Bronchial epithelial cell (primary cell): ENCODE results near the gene LIMS1. TPM values are rescaled to one million over a fixed set of nuclear protein-coding genes. Genes with fewer than 3 reads are reported as not detected.
"Not testable (repeated sequence)": the region's sequence is repeated elsewhere in the genome, so short reads cannot be mapped to it uniquely, and the experiment has no call there.

Source experiments
- DNase-seq: peaks from one replicate; pipeline ENCODE4 v3.0.0-alpha.2; 2010; ENCODE audit warnings: low read depth
- FAIRE-seq: peaks from 2 replicates; lab custom pipeline; 2011; peaks lifted over from hg19 to GRCh38; lab: Jason Lieb, UNC
- H3K27me3 ChIP-seq: 2 replicates; pipeline ENCODE4 v1.5.1; 2011; ENCODE audit warnings: low read length; ENCODE audit not compliant: control insufficient read depth, insufficient read depth
- H3K36me3 ChIP-seq: 2 replicates; pipeline ENCODE4 v1.5.1; 2011; ENCODE audit warnings: low read length; ENCODE audit not compliant: control insufficient read depth, insufficient read depth
- H3K4me3 ChIP-seq: 2 replicates; pipeline ENCODE4 v1.5.1; 2011; ENCODE audit warnings: mild to moderate bottlenecking, low read depth, low read length, control low read depth
- total RNA-seq: library from RNA; depleted of rRNA; stranded (reverse); fragments of >200 nt; gene quantifications from 2 replicates; pipeline ENCODE4 v1.2.1, GENCODE V29; 2014
- TF ChIP-seq, protein P1 (sequence below): IDR thresholded peaks from 2 replicates; pipeline ENCODE4 v1.5.1; 2011; ENCODE audit warnings: mild to moderate bottlenecking, moderate library complexity, low read length, control low read depth, inconsistent platforms; ENCODE audit not compliant: insufficient read depth, severe bottlenecking

LIMS1 gene
- total RNA-seq, 1 donor from 2014 or later, result 42.1 TPM

DNA sequence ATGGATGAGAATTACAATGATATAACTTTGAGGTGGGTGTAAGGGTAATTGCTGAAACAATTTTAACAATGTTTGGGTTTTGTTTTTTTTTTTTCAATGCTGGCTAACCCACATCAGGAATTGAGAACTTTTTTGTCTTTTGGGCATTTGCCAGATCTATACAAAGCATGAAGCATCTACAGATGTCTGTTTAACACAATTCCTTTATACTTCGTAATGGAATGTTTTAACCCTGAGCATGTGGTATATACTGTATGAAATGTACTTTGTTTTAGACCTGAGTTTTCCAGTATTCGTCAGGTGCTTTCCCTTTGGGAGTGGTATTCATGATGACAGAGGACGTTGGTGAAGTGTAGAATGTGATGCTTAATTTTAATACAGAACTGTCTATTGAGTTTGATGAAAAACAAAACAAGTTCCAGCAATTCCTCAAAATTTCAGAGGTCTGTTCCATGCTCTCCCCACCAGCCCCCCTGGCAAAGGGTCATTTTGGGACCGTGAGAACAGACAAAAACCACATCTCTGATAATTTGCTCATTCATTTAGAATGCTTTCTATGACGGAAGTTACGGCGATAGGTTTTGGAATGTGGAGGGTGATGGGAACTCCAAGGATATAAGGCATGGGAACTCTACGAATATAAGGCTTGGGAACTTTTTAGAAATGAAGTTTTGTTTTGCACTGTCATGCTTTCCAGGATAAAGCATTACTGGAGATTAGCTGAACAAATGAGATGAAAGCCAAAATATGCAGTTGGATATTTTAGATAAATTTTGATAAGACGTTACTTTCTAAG is 14.1 kb downstream of the LIMS1 start:
- no peaks in the 10 kb centered on the region for H3K27me3 ChIP-seq

GRCh38 chr2:108552566-108552965 is 18.3 kb downstream of the LIMS1 start:
- no peak for FAIRE-seq
- TF ChIP-seq, protein P1, sequence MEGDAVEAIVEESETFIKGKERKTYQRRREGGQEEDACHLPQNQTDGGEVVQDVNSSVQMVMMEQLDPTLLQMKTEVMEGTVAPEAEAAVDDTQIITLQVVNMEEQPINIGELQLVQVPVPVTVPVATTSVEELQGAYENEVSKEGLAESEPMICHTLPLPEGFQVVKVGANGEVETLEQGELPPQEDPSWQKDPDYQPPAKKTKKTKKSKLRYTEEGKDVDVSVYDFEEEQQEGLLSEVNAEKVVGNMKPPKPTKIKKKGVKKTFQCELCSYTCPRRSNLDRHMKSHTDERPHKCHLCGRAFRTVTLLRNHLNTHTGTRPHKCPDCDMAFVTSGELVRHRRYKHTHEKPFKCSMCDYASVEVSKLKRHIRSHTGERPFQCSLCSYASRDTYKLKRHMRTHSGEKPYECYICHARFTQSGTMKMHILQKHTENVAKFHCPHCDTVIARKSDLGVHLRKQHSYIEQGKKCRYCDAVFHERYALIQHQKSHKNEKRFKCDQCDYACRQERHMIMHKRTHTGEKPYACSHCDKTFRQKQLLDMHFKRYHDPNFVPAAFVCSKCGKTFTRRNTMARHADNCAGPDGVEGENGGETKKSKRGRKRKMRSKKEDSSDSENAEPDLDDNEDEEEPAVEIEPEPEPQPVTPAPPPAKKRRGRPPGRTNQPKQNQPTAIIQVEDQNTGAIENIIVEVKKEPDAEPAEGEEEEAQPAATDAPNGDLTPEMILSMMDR, result no peak
- no peaks in the 10 kb centered on the region for H3K36me3 ChIP-seq
- H3K27me3 ChIP-seq, result no peaks in the 10 kb centered on the region
- H3K4me3 ChIP-seq, result no peak overlapping the region
- no peak for DNase-seq

More for the DNA sequence above, 14.1 kb downstream of the LIMS1 start:
- H3K36me3 ChIP-seq, result no peaks in the 10 kb centered on the region
- TF ChIP-seq, protein P1, result no peak
- DNase-seq (no peak), FAIRE-seq (no peak)
- H3K4me3 ChIP-seq, result no peak overlapping the region

DNA sequence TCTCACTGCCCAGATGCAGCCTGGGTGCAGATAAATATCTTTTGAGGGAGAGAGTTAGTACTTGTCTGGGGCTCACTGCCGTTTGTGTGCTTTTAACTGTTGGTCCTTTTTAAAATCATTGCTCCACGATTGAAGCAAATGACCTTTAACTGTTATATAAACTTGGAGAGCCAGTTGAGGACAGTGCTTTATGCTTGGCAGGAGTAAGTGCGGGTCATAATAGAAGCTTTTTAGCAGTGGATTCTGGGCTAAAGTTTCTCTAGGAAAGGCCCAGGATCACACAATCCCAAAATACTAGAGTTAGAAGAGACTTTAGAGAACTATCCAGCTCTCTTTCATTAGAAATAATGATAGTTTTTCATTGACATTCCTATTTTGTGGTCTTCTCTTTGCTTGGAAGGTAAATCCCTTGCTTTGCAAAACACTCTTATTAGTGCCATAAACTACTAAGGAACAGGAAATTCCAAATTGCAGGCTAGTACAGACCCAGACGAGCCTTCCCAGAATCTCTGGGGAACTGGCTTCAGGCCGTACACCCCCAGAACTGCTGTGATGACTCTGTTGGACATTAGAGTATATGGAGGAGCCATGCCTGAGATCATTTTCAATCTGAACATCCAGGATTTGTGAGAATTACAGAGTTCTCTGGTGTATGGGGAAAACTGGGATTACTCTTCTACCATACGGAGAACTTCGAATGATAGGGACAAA is 19.1 kb downstream of the LIMS1 start:
- FAIRE-seq (no peak), DNase-seq (no peak)
- H3K27me3 ChIP-seq, result no peaks in the 10 kb centered on the region
- no peak overlapping the region for H3K4me3 ChIP-seq
- no peaks in the 10 kb centered on the region for H3K36me3 ChIP-seq
- TF ChIP-seq, protein P1, result no peak

GRCh38 chr2:108554528-108554927 is 20.3 kb downstream of the LIMS1 start:
- TF ChIP-seq, protein P1, result no peak
- FAIRE-seq (no peak), DNase-seq (no peak)
- no peaks in the 10 kb centered on the region for H3K27me3 ChIP-seq
- H3K4me3 ChIP-seq, result no peak overlapping the region
- no peaks in the 10 kb centered on the region for H3K36me3 ChIP-seq

GRCh38 chr2:108555572-108555971 is 21.3 kb downstream of the LIMS1 start:
- TF ChIP-seq, protein P1, result no peak
- no peaks in the 10 kb centered on the region for H3K36me3 ChIP-seq
- no peak for DNase-seq
- H3K4me3 ChIP-seq, result no peak overlapping the region
- no peak for FAIRE-seq
- no peaks in the 10 kb centered on the region for H3K27me3 ChIP-seq

DNA sequence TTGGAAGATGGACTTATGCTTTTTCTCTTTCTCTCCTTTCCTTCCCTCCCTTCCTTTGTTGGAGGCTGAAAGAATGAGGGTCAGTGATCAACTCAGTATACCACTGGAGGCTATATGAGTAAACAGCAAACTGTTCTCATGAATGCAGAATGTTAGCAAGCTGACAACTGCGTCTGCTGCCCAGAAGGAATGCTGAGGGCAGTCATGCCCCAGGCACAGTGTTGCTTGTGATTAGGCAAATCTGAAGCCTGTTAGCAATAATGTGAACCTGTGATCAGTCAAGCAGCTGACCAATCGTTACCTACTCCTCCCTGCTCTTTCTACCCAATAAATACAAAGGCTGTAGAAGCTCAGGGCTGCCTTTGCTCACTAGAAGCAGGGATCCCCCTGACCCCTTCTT is 22.3 kb downstream of the LIMS1 start:
- not testable (repeated sequence) for FAIRE-seq, H3K4me3 ChIP-seq, H3K27me3 ChIP-seq, H3K36me3 ChIP-seq
- peak; percentile 43 for DNase-seq
